GM12892 (cell line): Measurements from ENCODE around the gene C1orf87. TPM values are rescaled to one million over a fixed set of nuclear protein-coding genes. Genes with fewer than 3 reads are reported as not detected.

Experiments
- DNase-seq: peaks from one replicate; pipeline ENCODE4 v3.0.0; 2011; ENCODE audit not compliant: insufficient read length
- FAIRE-seq: peaks from 2 replicates; lab custom pipeline; 2011; peaks lifted over from hg19 to GRCh38; lab: Jason Lieb, UNC
- POLR2A ChIP-seq: IDR thresholded peaks from 2 replicates; pipeline ENCODE4 v1.6.1; 2011; ENCODE audit warnings: low read depth, low read length, control low read depth
- POLR2AphosphoS5 ChIP-seq: IDR thresholded peaks from 2 replicates; pipeline ENCODE4 v1.6.1; 2011; ENCODE audit warnings: low read depth, low read length, control low read depth
- TAF1 ChIP-seq: IDR thresholded peaks from 2 replicates; pipeline ENCODE4 v1.6.1; 2011; ENCODE audit warnings: low read depth, mild to moderate bottlenecking, control low read depth, low read length, borderline replicate concordance
- polyA plus RNA-seq: library from polyadenylated mRNA; unstranded; fragments of >200 nt; gene quantifications from one replicate; pipeline ENCODE4 v1.2.1, GENCODE V29; 2012; ENCODE audit warnings: missing spikeins, inconsistent platforms; ENCODE audit not compliant: missing spikeins

Gene C1orf87, protein sequence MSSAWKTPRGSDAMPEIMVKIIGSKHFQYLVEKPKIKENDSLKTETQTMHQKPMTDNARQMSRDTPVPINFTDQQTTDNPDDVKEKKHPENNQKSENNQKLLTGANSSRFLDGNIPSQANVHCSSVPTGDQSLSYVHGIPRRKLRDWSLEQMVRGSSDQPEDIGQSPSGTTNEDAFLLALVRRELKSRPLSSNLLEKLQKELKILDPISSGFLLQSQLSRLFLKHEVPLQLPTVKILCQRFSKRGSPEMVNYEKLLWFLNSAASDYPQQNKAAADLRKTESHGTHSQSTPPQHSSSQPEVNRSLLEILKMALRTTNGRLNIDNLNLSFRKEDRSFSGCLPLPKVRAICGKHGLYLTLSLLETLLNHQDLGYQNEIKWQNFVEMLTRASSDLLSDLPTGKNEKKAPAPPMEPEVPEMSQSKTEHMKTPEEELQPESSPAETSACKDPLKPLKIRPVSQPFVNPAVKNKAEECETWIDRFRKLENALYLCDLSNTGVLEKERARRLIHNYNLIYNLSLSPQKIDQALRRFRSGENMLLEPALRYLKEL
- polyA plus RNA-seq = not detected

DNA sequence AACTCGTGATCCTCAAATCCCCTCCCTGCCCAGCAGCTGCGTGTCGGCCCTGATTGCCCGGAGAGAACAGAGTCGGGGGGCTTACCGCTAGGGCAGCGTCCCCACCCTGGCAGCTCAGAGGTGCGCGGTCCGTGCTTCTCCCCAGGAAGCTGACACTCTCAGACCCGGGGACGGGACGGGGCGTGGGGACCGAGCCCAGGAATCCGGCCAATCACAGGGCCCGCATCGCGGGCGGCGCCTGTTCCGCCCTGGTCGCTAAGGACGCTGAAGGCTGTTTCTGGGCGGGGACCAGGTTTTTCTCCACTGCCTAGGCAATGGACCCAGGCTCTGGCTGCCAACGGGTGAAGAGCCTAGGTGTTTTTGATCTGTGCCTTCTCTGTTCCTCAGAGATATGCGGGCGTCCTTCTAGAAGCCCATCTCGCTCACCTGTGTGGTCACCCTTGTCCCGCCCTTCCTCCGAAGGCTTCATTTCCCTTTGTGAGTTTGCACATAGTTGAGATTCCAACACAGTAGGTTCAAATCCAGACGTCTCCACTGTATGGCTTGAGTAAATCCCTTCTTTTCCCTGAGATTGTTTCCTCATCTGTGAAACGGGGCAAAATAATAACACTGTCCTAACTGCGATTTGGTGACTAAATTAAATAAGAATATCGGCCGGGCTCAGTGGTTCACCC is at the start of gene C1orf87:
Gene C1orf87, minus strand, starts transcription at position 166 of the 674 bp plus-strand sequence. CDS start 1,127 bp downstream, outside the sequence.
- TF ChIP-seq TAF1 (no peak), POLR2AphosphoS5 (no peak), POLR2A (no peak)
- DNase-seq (no peak), FAIRE-seq (no peak)

GRCh38 chr1:60118085-60118484 is 44.5 kb upstream of the C1orf87 start:
- DNase-seq (no peak), FAIRE-seq (no peak)
- TF ChIP-seq TAF1 (no peak), POLR2AphosphoS5 (no peak), POLR2A (no peak)

DNA sequence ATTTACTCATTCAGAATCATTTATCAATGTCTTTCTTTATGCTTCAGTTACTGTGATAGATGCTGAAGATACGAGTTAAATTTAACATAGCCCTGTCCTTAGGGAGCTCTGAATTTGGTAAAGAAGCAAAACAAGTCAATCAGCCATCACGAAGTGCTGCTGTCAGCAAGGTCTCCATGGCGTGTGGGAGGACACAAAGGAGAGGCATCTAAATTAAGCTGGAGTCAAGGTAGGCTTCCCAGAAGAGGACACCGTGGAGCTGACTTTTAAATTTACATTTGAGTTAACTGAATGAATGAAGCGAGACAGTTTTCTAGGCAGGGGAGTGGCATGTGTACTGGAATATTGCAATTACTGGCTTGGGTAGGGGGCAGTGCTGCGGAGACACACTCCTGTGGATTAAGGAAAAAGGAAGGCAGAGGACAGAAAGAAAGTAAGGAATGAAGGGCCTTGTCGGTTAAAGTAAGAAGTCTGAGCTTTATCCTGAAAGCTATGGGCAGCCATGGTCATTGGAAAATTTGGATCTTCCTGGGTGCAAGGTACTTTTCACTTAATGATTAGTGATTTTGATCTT is 41.3 kb upstream of the C1orf87 start:
- no peak for DNase-seq
- TF ChIP-seq POLR2A = no peak
- TF ChIP-seq POLR2AphosphoS5 = no peak
- TF ChIP-seq TAF1 = no peak
- no peak for FAIRE-seq

DNA sequence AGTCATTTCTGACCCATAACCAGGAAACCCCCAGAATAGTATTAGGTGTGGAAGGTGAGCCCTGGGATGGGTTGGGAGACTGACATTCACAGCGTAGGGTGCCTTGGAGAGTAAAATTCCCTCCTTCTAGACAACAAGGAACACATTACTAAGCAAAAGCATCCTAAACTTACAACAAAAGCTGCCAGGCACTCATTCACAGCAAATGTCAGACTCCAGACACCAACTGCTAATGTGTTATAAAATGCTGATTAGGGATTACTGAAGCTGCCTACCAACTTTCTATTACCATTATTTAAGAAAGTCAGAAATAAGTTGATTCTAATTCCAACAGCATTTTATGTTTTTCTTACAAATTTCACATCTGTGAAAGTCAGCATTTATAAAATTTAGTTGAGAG is 40.0 kb upstream of the C1orf87 start:
- no peak for FAIRE-seq
- TF ChIP-seq POLR2AphosphoS5 (no peak), POLR2A (no peak), TAF1 (no peak)

GRCh38 chr1:60113028-60113427 is 39.5 kb upstream of the C1orf87 start:
- no peak for TF ChIP-seq TAF1
- no peak for TF ChIP-seq POLR2AphosphoS5
- TF ChIP-seq POLR2A = no peak
- no peak for DNase-seq
- no peak for FAIRE-seq

More for the DNA sequence above, 40.0 kb upstream of the C1orf87 start:
- no peak for DNase-seq

DNA sequence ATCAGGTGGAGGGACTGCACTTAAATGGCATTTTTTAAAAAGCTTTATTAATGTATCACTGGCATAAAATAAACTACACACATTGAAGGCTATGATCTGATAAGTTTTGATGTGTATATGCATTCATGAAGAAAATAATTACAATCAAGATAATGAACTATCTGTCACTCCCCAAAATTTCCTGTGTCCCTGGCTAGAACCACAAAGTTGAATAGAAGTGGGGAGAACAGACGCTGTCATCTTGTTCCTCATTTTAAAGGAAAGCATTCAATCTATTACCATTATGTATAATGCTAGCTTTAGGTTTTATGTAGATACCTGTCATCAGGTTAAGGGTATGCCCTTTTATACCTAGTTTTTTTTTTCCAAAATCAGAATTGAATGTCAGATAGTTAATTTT is 38.1 kb upstream of the C1orf87 start:
- TF ChIP-seq TAF1 (no peak), POLR2A (no peak), POLR2AphosphoS5 (no peak)
- DNase-seq = no peak
- no peak for FAIRE-seq

DNA sequence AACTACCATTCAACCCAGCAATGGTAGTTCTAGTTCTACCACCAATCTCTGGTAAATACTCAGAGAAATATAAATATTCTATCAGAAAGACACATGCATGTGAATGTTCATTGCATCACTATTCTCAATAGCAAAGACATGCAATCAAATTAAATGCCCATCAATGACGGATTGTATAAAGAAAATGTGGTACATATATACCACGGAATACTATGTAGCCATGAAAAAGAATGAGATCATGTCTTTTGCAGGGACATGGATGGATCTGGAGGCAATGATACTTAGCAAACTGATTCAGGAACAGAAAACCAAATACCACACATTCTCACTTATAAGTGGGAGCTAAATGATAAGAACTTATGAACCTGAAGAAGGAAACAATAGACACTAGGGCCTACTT is 37.5 kb upstream of the C1orf87 start:
- FAIRE-seq = no peak

GRCh38 chr1:60108196-60108595 is 34.6 kb upstream of the C1orf87 start:
- DNase-seq (no peak), FAIRE-seq (no peak)
- TF ChIP-seq POLR2AphosphoS5 (no peak), TAF1 (no peak), POLR2A (no peak)

More for the DNA sequence above, 37.5 kb upstream of the C1orf87 start:
- DNase-seq = no peak
- TF ChIP-seq POLR2A = no peak
- TF ChIP-seq TAF1 = no peak

- DNase-seq = no peak
- TF ChIP-seq TAF1 (no peak), POLR2AphosphoS5 (no peak), POLR2A (no peak)
- no peak for FAIRE-seq
Measured at GRCh38 chr1:60103186-60103585, 29.6 kb upstream of the C1orf87 start.

- DNase-seq (no peak), FAIRE-seq (no peak)
- TF ChIP-seq POLR2A = no peak
- no peak for TF ChIP-seq POLR2AphosphoS5
- TF ChIP-seq TAF1 = no peak
Measured at GRCh38 chr1:60102267-60103061, 28.9 kb upstream of the C1orf87 start.

GRCh38 chr1:60101516-60101915 is 27.9 kb upstream of the C1orf87 start:
- FAIRE-seq (no peak), DNase-seq (no peak)
- TF ChIP-seq POLR2A (no peak), TAF1 (no peak)
